GM12878 (cell line): ENCODE data around the gene KIR2DL3.

Source experiments
- CHD4 ChIP-seq: fragments of 200-600 bp; sonication (generic); IDR thresholded peaks from 2 replicates; pipeline ENCODE4 v1.6.1; 2016; ENCODE audit warnings: mild to moderate bottlenecking
- E4F1 ChIP-seq: fragments of 450-650 bp; IDR thresholded peaks from 2 replicates; pipeline ENCODE4 v1.6.1; 2018; ENCODE audit warnings: borderline replicate concordance, mild to moderate bottlenecking; ENCODE audit not compliant: partially characterized antibody
- EGR1 ChIP-seq, 2 experiments: IDR thresholded peaks; 1 replicate in 1 of 2; 2 replicates in 1 of 2; pipeline ENCODE4 v1.6.1; 2011 to 2012; ENCODE audit warnings: low read depth in 2 of 2, low read length in 2 of 2, borderline replicate concordance in 1 of 2, mild to moderate bottlenecking in 1 of 2, moderate library complexity in 1 of 2
- EZH2 ChIP-seq: IDR thresholded peaks from 2 replicates; pipeline ENCODE4 v1.6.1; 2012; ENCODE audit warnings: low read depth, mild to moderate bottlenecking, control low read depth, inconsistent platforms, low read length, borderline replicate concordance; ENCODE audit not compliant: control insufficient read depth
- GABPA ChIP-seq: IDR thresholded peaks from 2 replicates; pipeline ENCODE4 v1.6.1; 2014; ENCODE audit warnings: antibody characterized with exemption, low read depth, mild to moderate bottlenecking, inconsistent platforms
- POLR2AphosphoS5 ChIP-seq: IDR thresholded peaks from 2 replicates; pipeline ENCODE4 v1.6.1; 2011; ENCODE audit warnings: mild to moderate bottlenecking, low read length, inconsistent platforms
- ZNF207 ChIP-seq: fragments of 450-650 bp; IDR thresholded peaks from 2 replicates; pipeline ENCODE4 v1.6.1; 2014; ENCODE audit warnings: antibody characterized with exemption, mild to moderate bottlenecking, borderline replicate concordance
- ZNF24 ChIP-seq: fragments of 450-650 bp; IDR thresholded peaks from 2 replicates; pipeline ENCODE4 v1.6.1; 2017; ENCODE audit warnings: antibody characterized with exemption, mild to moderate bottlenecking
- TF ChIP-seq, protein P1 (sequence below): fragments of 150-350 bp; IDR thresholded peaks from 2 replicates; pipeline ENCODE4 v1.6.1; 2014; ENCODE audit warnings: mild to moderate bottlenecking, low read depth, low read length
- TF ChIP-seq, protein P2 (sequence below), 3 experiments: IDR thresholded peaks in 2 of 3; conservative IDR thresholded peaks in 1 of 3; 2 replicates each; pipeline ENCODE4 v1.5.1; 2011; ENCODE audit warnings: low read depth in 3 of 3, low read length in 3 of 3, mild to moderate bottlenecking in 3 of 3, control low read depth in 2 of 3, moderate library complexity in 2 of 3, inconsistent platforms in 1 of 3, mixed read lengths in 1 of 3; ENCODE audit not compliant: control insufficient read depth in 2 of 3, insufficient read depth in 1 of 3; ENCODE audit errors: extremely low read depth in 1 of 3

- no peak for TF ChIP-seq EZH2
- no peak for TF ChIP-seq GABPA
- TF ChIP-seq, protein P1, sequence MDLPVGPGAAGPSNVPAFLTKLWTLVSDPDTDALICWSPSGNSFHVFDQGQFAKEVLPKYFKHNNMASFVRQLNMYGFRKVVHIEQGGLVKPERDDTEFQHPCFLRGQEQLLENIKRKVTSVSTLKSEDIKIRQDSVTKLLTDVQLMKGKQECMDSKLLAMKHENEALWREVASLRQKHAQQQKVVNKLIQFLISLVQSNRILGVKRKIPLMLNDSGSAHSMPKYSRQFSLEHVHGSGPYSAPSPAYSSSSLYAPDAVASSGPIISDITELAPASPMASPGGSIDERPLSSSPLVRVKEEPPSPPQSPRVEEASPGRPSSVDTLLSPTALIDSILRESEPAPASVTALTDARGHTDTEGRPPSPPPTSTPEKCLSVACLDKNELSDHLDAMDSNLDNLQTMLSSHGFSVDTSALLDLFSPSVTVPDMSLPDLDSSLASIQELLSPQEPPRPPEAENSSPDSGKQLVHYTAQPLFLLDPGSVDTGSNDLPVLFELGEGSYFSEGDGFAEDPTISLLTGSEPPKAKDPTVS: no peak
- TF ChIP-seq CHD4: no peak
- no peak for TF ChIP-seq EGR1 (IDR thresholded peaks at IDR 0.05; ENCODE audit: borderline replicate concordance in 1 of 2, low read depth in 2 of 2, low read length in 2 of 2)
- TF ChIP-seq ZNF207: no peak
- no peak for TF ChIP-seq POLR2AphosphoS5
- no peak for TF ChIP-seq ZNF24
- TF ChIP-seq, protein P2, sequence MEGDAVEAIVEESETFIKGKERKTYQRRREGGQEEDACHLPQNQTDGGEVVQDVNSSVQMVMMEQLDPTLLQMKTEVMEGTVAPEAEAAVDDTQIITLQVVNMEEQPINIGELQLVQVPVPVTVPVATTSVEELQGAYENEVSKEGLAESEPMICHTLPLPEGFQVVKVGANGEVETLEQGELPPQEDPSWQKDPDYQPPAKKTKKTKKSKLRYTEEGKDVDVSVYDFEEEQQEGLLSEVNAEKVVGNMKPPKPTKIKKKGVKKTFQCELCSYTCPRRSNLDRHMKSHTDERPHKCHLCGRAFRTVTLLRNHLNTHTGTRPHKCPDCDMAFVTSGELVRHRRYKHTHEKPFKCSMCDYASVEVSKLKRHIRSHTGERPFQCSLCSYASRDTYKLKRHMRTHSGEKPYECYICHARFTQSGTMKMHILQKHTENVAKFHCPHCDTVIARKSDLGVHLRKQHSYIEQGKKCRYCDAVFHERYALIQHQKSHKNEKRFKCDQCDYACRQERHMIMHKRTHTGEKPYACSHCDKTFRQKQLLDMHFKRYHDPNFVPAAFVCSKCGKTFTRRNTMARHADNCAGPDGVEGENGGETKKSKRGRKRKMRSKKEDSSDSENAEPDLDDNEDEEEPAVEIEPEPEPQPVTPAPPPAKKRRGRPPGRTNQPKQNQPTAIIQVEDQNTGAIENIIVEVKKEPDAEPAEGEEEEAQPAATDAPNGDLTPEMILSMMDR (IDR thresholded peaks at IDR 0.05 in 2 of 3, conservative IDR thresholded peaks at IDR 0.05 in 1 of 3; ENCODE audit: control insufficient read depth in 2 of 3, extremely low read depth in 1 of 3, insufficient read depth in 1 of 3, low read depth in 3 of 3, low read length in 3 of 3): no peak
- no peak for TF ChIP-seq E4F1
Measured at GRCh38 chr19:54696766-54697165, 41.5 kb upstream of the KIR2DL3 start.
